ENCODE results near the gene PFN4. TPM values are rescaled to one million over a fixed set of nuclear protein-coding genes. Genes with fewer than 3 reads are reported as not detected.

Gene PFN4
- total and polyA plus RNA-seq, 2 experiments from 2014 or later: 0.28 TPM; not detected in 1

GRCh38 chr2:24102677-24103076, 20.5 kb downstream of the PFN4 start:
- Mint-ChIP-seq H3K4me3 (no peak overlapping the region), H3K9me3 (peaks cover 4% of the 10 kb centered on the region; the same call in 1 of the 3 replicates), H3K27me3 (ENCODE audit: insufficient read depth, low read depth, poor library complexity) (peaks cover 4% of the 10 kb centered on the region), H3K4me1 (no peaks in the 10 kb centered on the region; the same call in 2 of the 3 replicates), H3K36me3 (ENCODE audit: low read depth) (no peaks in the 10 kb centered on the region), H3K27ac (no peak overlapping the region)
- Histone ChIP-seq H3K36me3 (ENCODE audit: insufficient read depth) (no peaks in the 10 kb centered on the region; the same call in 1 of the 2 replicates), H2AFZ (no peak overlapping the region), H4K20me1 (replicated peaks; ENCODE audit: insufficient read depth) (no peaks in the 10 kb centered on the region), H3K4me1 (ENCODE audit: insufficient read depth) (no peaks in the 10 kb centered on the region), H3K27me3 (ENCODE audit: insufficient read depth) (no peaks in the 10 kb centered on the region), H3K79me2 (replicated peaks; ENCODE audit: insufficient read depth) (no peaks in the 10 kb centered on the region), H3K9me2 (ENCODE audit: insufficient read depth) (no peaks in the 10 kb centered on the region), H3K4me2 (no peak overlapping the region), H3K4me3 (no peak overlapping the region), H3F3A (replicated peaks; ENCODE audit: low read depth) (no peaks in the 10 kb centered on the region), H3K27ac (ENCODE audit: low read depth) (no peak overlapping the region)
- no peak for DNase-seq (ENCODE audit: low spot score)
- no peak for ATAC-seq
- TF ChIP-seq POLR2AphosphoS5 (IDR thresholded peaks at IDR 0.05; ENCODE audit: low read depth): no peak
- no peak for TF ChIP-seq NANOG (IDR thresholded peaks at IDR 0.05; ENCODE audit: borderline replicate concordance)
- TF ChIP-seq JUNB (IDR thresholded peaks at IDR 0.05; ENCODE audit: unreplicated experiment): no peak
- no peak for TF ChIP-seq REST (IDR thresholded peaks at IDR 0.05; ENCODE audit: unreplicated experiment)
- no peak for TF ChIP-seq EZH2phosphoT487 (IDR thresholded peaks at IDR 0.05; ENCODE audit: unreplicated experiment)
- no peak for TF ChIP-seq CTCF (conservative IDR thresholded peaks at IDR 0.05; ENCODE audit: low read depth in 2 of 2)
- TF ChIP-seq ZNF331 (CRISPR knock-in tag; IDR thresholded peaks at IDR 0.05; ENCODE audit: low read depth): no peak
- TF ChIP-seq STAT1 (IDR thresholded peaks at IDR 0.05; ENCODE audit: unreplicated experiment): no peak
- TF ChIP-seq ZNF114 (CRISPR knock-in tag; IDR thresholded peaks at IDR 0.05): no peak
- no peak for TF ChIP-seq CREB1 (CRISPR knock-in tag; IDR thresholded peaks at IDR 0.05; ENCODE audit: low read depth)
- TF ChIP-seq EZH2 (IDR thresholded peaks at IDR 0.05; ENCODE audit: low read depth, unreplicated experiment): no peak
- no peak for TF ChIP-seq ZNF462 (CRISPR knock-in tag; IDR thresholded peaks at IDR 0.05)
- TF ChIP-seq ETS1 (IDR thresholded peaks at IDR 0.05): no peak

Data from GM23338 (cell line).